HepG2 (cell line): Measurements from ENCODE around the gene PLIN4. TPM values are rescaled to one million over a fixed set of nuclear protein-coding genes. Genes with fewer than 3 reads are reported as not detected.

Experiments used
- BRCA1 ChIP-seq: sonication (generic); formaldehyde crosslinking; IDR thresholded peaks from 2 replicates; pipeline ENCODE4 v1.4.0; 2020; ENCODE audit warnings: missing genetic modification reagents
- BRF2 ChIP-seq: sonication (generic); formaldehyde crosslinking; IDR thresholded peaks from 2 replicates; pipeline ENCODE4 v1.8.1; 2022; ENCODE audit warnings: mild to moderate bottlenecking, missing genetic modification reagents
- CC2D1A ChIP-seq: sonication (generic); formaldehyde crosslinking; IDR thresholded peaks from 2 replicates; pipeline ENCODE4 v1.8.1; 2023; ENCODE audit warnings: mild to moderate bottlenecking, missing genetic modification reagents
- CENPBD1 ChIP-seq: sonication (generic); formaldehyde crosslinking; IDR thresholded peaks from 2 replicates; pipeline ENCODE4 v1.8.0; 2022; ENCODE audit warnings: missing genetic modification reagents, low read depth, mild to moderate bottlenecking, borderline replicate concordance
- CHD4 ChIP-seq: fragments of 200-600 bp; sonication (generic); IDR thresholded peaks from 2 replicates; pipeline ENCODE4 v1.7.0; 2017; ENCODE audit warnings: mild to moderate bottlenecking, low read length, borderline replicate concordance
- ELF1 ChIP-seq: sonication (generic); formaldehyde crosslinking; IDR thresholded peaks from 2 replicates; pipeline ENCODE4 v1.4.0; 2020; ENCODE audit warnings: missing genetic modification reagents
- EP300 ChIP-seq, 3 experiments: sonication (generic) in 1 of 3; formaldehyde crosslinking in 1 of 3; IDR thresholded peaks; 2 replicates each; pipeline versions ENCODE4 v1.5.1 to v1.6.1; 2011 to 2020; ENCODE audit warnings: low read depth in 2 of 3, low read length in 2 of 3, borderline replicate concordance in 1 of 3, improper control_type of control experiment in 1 of 3, mild to moderate bottlenecking in 1 of 3, missing genetic modification reagents in 1 of 3, moderate library complexity in 1 of 3
- ERF ChIP-seq: IDR thresholded peaks from 2 replicates; pipeline ENCODE4 v1.6.1; 2018; ENCODE audit warnings: missing biosample characterization, missing genetic modification reagents
- HIVEP1 ChIP-seq: sonication (generic); formaldehyde crosslinking; IDR thresholded peaks from 2 replicates; pipeline ENCODE4 v1.4.0; 2020; ENCODE audit warnings: mild to moderate bottlenecking, missing genetic modification reagents
- KMT2B ChIP-seq: IDR thresholded peaks from 2 replicates; pipeline ENCODE4 v1.6.1; 2016; ENCODE audit warnings: missing genetic modification reagents, missing compliant biosample characterization
- NAIF1 ChIP-seq: sonication (generic); formaldehyde crosslinking; IDR thresholded peaks from 2 replicates; pipeline ENCODE4 v1.5.0; 2020; ENCODE audit warnings: mild to moderate bottlenecking, missing genetic modification reagents, borderline replicate concordance
- RBAK ChIP-seq: sonication (generic); formaldehyde crosslinking; IDR thresholded peaks from 2 replicates; pipeline ENCODE4 v1.5.1; 2020; ENCODE audit warnings: mild to moderate bottlenecking, missing genetic modification reagents
- RFX5 ChIP-seq: IDR thresholded peaks from 2 replicates; pipeline ENCODE4 v1.6.1; 2011; ENCODE audit warnings: low read depth, low read length, improper control_type of control experiment
- SNAPC2 ChIP-seq: sonication (generic); formaldehyde crosslinking; IDR thresholded peaks from 2 replicates; pipeline ENCODE4 v1.8.1; 2022; ENCODE audit warnings: mild to moderate bottlenecking, missing genetic modification reagents
- TBP ChIP-seq: sonication (generic); formaldehyde crosslinking; IDR thresholded peaks from 2 replicates; pipeline ENCODE4 v1.5.0; 2020; ENCODE audit warnings: missing genetic modification reagents
- TP53 ChIP-seq: sonication (generic); formaldehyde crosslinking; conservative IDR thresholded peaks from 2 replicates; pipeline ENCODE4 v1.4.0; 2020; ENCODE audit warnings: missing genetic modification reagents
- ZBTB37 ChIP-seq: sonication (generic); formaldehyde crosslinking; IDR thresholded peaks from 2 replicates; pipeline ENCODE4 v1.4.0; 2020; ENCODE audit warnings: mild to moderate bottlenecking, missing genetic modification reagents
- ZBTB49 ChIP-seq: sonication (generic); formaldehyde crosslinking; IDR thresholded peaks from 2 replicates; pipeline ENCODE4 v1.4.0; 2020; ENCODE audit warnings: missing genetic modification reagents, borderline replicate concordance
- ZFX ChIP-seq: sonication (generic); formaldehyde crosslinking; IDR thresholded peaks from 2 replicates; pipeline ENCODE4 v1.4.0; 2020; ENCODE audit warnings: mild to moderate bottlenecking, low read depth, missing genetic modification reagents, moderate library complexity
- ZKSCAN1 ChIP-seq: fragments of 150-350 bp; IDR thresholded peaks from 2 replicates; pipeline ENCODE4 v1.6.1; 2014; ENCODE audit warnings: low read length
- ZNF256 ChIP-seq: sonication (generic); formaldehyde crosslinking; conservative IDR thresholded peaks from 2 replicates; pipeline ENCODE4 v1.4.0; 2020; ENCODE audit warnings: missing genetic modification reagents
- ZNF652 ChIP-seq: IDR thresholded peaks from 2 replicates; pipeline ENCODE4 v1.6.1; 2016; ENCODE audit warnings: low read depth, borderline replicate concordance
- ZNF740 ChIP-seq: sonication (generic); formaldehyde crosslinking; IDR thresholded peaks from 2 replicates; pipeline ENCODE4 v1.4.0; 2020; ENCODE audit warnings: missing genetic modification reagents
- ZNF768 ChIP-seq: sonication (generic); formaldehyde crosslinking; IDR thresholded peaks from 2 replicates; pipeline ENCODE4 v1.4.0; 2020; ENCODE audit warnings: missing genetic modification reagents
- ZNF780A ChIP-seq: sonication (generic); formaldehyde crosslinking; IDR thresholded peaks from 2 replicates; pipeline ENCODE4 v1.8.0; 2022; ENCODE audit warnings: mild to moderate bottlenecking, missing genetic modification reagents, moderate library complexity
- polyA plus RNA-seq, 8 experiments: library from polyadenylated mRNA; depleted of rRNA in 3 of 8; stranded (reverse) in 7 of 8; unstranded in 1 of 8; fragments of >200 nt; fragmentation: Illumina TruSeq in 4 of 8; extraction: Trizol in 4 of 8; gene quantifications; 2 replicates each; pipeline versions ENCODE4 v1.2.1 to v1.2.3, GENCODE V29; 2011 to 2016; ENCODE audit warnings: low read depth in 4 of 8, missing spikeins in 1 of 8, mixed read lengths in 1 of 8; ENCODE audit not compliant: insufficient read depth in 1 of 8
- total RNA-seq, 5 experiments: library from RNA; depleted of rRNA; stranded (reverse); fragments of >200 nt; fragmentation: Illumina TruSeq; extraction: Trizol; gene quantifications; 2 replicates each; pipeline ENCODE4 v1.2.3, GENCODE V29; 2016; ENCODE audit warnings: low read depth in 1 of 5

The PLIN4 gene
- total and polyA plus RNA-seq, 2 of the 13 experiments (the other 11 are each of a cell fraction or from before 2014, with no cell fraction given) = 1.1 to 1.3 TPM

- no peak for TF ChIP-seq ZBTB49 (CRISPR knock-in tag)
- no peak for TF ChIP-seq ERF
- TF ChIP-seq BRF2 (CRISPR knock-in tag) = 0 out of 2 replicates have a peak, but pooled peaks have one; percentile 34
- TF ChIP-seq CC2D1A = no peak
- TF ChIP-seq RBAK (CRISPR knock-in tag) = no peak
- TF ChIP-seq ELF1 (CRISPR knock-in tag) = no peak
- TF ChIP-seq SNAPC2 (CRISPR knock-in tag) = no peak
- no peak for TF ChIP-seq CENPBD1 (CRISPR knock-in tag)
- TF ChIP-seq EP300 (IDR thresholded peaks at IDR 0.05; ENCODE audit: low read depth in 2 of 2, low read length in 2 of 2) = no peak
- no peak for TF ChIP-seq EP300 (CRISPR knock-in tag; IDR thresholded peaks at IDR 0.05; ENCODE audit: borderline replicate concordance)
- TF ChIP-seq ZFX (CRISPR knock-in tag) = peak; percentile 54
- TF ChIP-seq HIVEP1 (CRISPR knock-in tag) = no peak; the same call in 1 of the 2 replicates
- no peak for TF ChIP-seq CHD4
- TF ChIP-seq ZNF256 (CRISPR knock-in tag) = no peak
- TF ChIP-seq RFX5 = no peak
- TF ChIP-seq TBP (CRISPR knock-in tag) = no peak
- TF ChIP-seq ZBTB37 (CRISPR knock-in tag) = no peak
- no peak for TF ChIP-seq BRCA1 (CRISPR knock-in tag)
- TF ChIP-seq ZKSCAN1 = no peak
- TF ChIP-seq ZNF768 = peak; percentile 36; the same call in 1 of the 2 replicates
- TF ChIP-seq ZNF740 (CRISPR knock-in tag) = no peak
- no peak for TF ChIP-seq ZNF780A (CRISPR knock-in tag)
- no peak for TF ChIP-seq NAIF1
- no peak for TF ChIP-seq KMT2B (CRISPR knock-in tag)
- no peak for TF ChIP-seq TP53 (CRISPR knock-in tag)
- TF ChIP-seq ZNF652 (CRISPR knock-in tag) = no peak
These were observed 16.8 kb upstream of the PLIN4 start, which contains the start of gene PLIN5 (continued) for GRCh38 chr19:4534836-4535658.
